Vagina (tissue), 2 donors: ENCODE data around the gene TUBA4B. TPM values are rescaled to one million over a fixed set of nuclear protein-coding genes. Genes with fewer than 3 reads are reported as not detected.

Source experiments
- DNase-seq, 2 donors: peaks; one replicate each; pipeline ENCODE4 v3.0.0-alpha.2; 2017; ENCODE audit errors: extremely low spot score in 2 of 2
- H3K27ac ChIP-seq: fragments of 200-600 bp; sonication (generic); one replicate; pipeline ENCODE4 v1.5.1; 2019
- H3K27me3 ChIP-seq: fragments of 200-600 bp; sonication (generic); one replicate; pipeline ENCODE4 v1.5.1; 2019
- H3K36me3 ChIP-seq, 2 donors: fragments of 200-600 bp; sonication (generic); one replicate each; pipeline ENCODE4 v1.5.1; 2017 to 2019
- H3K4me1 ChIP-seq: fragments of 200-600 bp; sonication (generic); one replicate; pipeline ENCODE4 v1.5.1; 2019
- H3K4me3 ChIP-seq, 2 donors: fragments of 200-600 bp; sonication (generic); 1 replicate in 1 of 2; 2 replicates in 1 of 2; pipeline ENCODE4 v1.5.1; 2016 to 2019
- H3K9me3 ChIP-seq: fragments of 200-600 bp; sonication (generic); one replicate; pipeline ENCODE4 v1.5.1; 2019
- CTCF ChIP-seq, 3 experiments: fragments of 450-650 bp in 2 of 3; fragments of 200-600 bp in 1 of 3; sonication (generic) in 1 of 3; IDR thresholded peaks; one replicate each; pipeline ENCODE4 v1.5.1; 2017 to 2019; ENCODE audit warnings: antibody characterized with exemption in 3 of 3, mild to moderate bottlenecking in 2 of 3, moderate library complexity in 2 of 3
- POLR2A ChIP-seq, 2 donors: fragments of 450-650 bp; IDR thresholded peaks; one replicate each; pipeline ENCODE4 v1.6.1; 2017; ENCODE audit warnings: antibody characterized with exemption in 2 of 2, mild to moderate bottlenecking in 2 of 2, moderate library complexity in 2 of 2
- POLR2AphosphoS5 ChIP-seq, 2 donors: sonication (generic); formaldehyde crosslinking; IDR thresholded peaks; one replicate each; pipeline ENCODE4 v1.9.0; 2017; ENCODE audit warnings: antibody characterized with exemption in 2 of 2, mild to moderate bottlenecking in 2 of 2, low read depth in 1 of 2; ENCODE audit not compliant: insufficient read depth in 1 of 2
- intact Hi-C: fragments of 100-400 bp; cut with DNase I; formaldehyde crosslinking; loops from one replicate; pipeline ENCODE4 v1.15.1; 2023
- total RNA-seq: library from RNA; depleted of rRNA; stranded (reverse); fragments of >200 nt; gene quantifications from one replicate; pipeline ENCODE4 v1.2.3, GENCODE V29; 2016

TUBA4B gene
- total RNA-seq = not detected

GRCh38 chr2:219252900-219253752 is at the start of gene TUBA4B:
Gene TUBA4B, plus strand, starts transcription at chr2:219253243. Its CDS starts 165 bp downstream, at chr2:219253408.
- Histone ChIP-seq H3K4me3 (peak within 1 kb of the TSS; percentile 69 to 82), H3K36me3 (peaks cover 0 to 14% of the 10 kb centered on the region in 2 donors), H3K27me3 (no peaks in the 10 kb centered on the region), H3K9me3 (no peaks in the 10 kb centered on the region), H3K27ac (peak within 1 kb of the TSS; percentile 81), H3K4me1 (peaks cover 66% of the 10 kb centered on the region)
- TF ChIP-seq POLR2AphosphoS5 (IDR thresholded peaks at IDR 0.05; ENCODE audit: insufficient read depth in 1 of 2, low read depth in 1 of 2) (no peak), POLR2A (IDR thresholded peaks at IDR 0.05) (no peak)
- no peak for DNase-seq
- intact Hi-C loops = no loop called here

GRCh38 chr2:219204425-219205164 is 48.4 kb upstream of the TUBA4B start:
- Histone ChIP-seq H3K27me3 (no peaks in the 10 kb centered on the region), H3K36me3 (peaks cover 0 to 8% of the 10 kb centered on the region in 2 donors), H3K9me3 (no peaks in the 10 kb centered on the region), H3K4me3 (no peak overlapping the region), H3K4me1 (peaks cover 22% of the 10 kb centered on the region), H3K27ac (no peak overlapping the region)
- no peak for TF ChIP-seq CTCF (IDR thresholded peaks at IDR 0.05)
- no peak for TF ChIP-seq POLR2AphosphoS5 (IDR thresholded peaks at IDR 0.05; ENCODE audit: insufficient read depth in 1 of 2, low read depth in 1 of 2)
- no peak for TF ChIP-seq POLR2A (IDR thresholded peaks at IDR 0.05)
- intact Hi-C loops = no loop called here
- peak in 1 of 2 donors; percentile 77 for DNase-seq

- TF ChIP-seq CTCF (IDR thresholded peaks at IDR 0.05) (no peak), POLR2AphosphoS5 (IDR thresholded peaks at IDR 0.05; ENCODE audit: insufficient read depth in 1 of 2, low read depth in 1 of 2) (no peak), POLR2A (IDR thresholded peaks at IDR 0.05) (no peak)
- no peak overlapping the region for H3K27ac ChIP-seq
- peaks cover 22% of the 10 kb centered on the region for H3K4me1 ChIP-seq
- H3K9me3 ChIP-seq = no peaks in the 10 kb centered on the region
- intact Hi-C loops = no loop called here
- H3K27me3 ChIP-seq = no peaks in the 10 kb centered on the region
- H3K4me3 ChIP-seq = no peak overlapping the region
- DNase-seq = peak in 1 of 2 donors; percentile 11
- H3K36me3 ChIP-seq = peaks cover 0 to 9% of the 10 kb centered on the region in 2 donors
These were observed 47.9 kb upstream of the TUBA4B start for GRCh38 chr2:219205165-219205538.

GRCh38 chr2:219205981-219206327 is 47.1 kb upstream of the TUBA4B start:
- Histone ChIP-seq H3K27ac (peak overlapping the region; percentile 97), H3K27me3 (no peaks in the 10 kb centered on the region), H3K36me3 (peaks cover 0 to 13% of the 10 kb centered on the region in 2 donors), H3K4me1 (peaks cover 22% of the 10 kb centered on the region), H3K4me3 (peak overlapping the region; percentile 63 to 79), H3K9me3 (no peaks in the 10 kb centered on the region)
- intact Hi-C loops = no loop called here
- TF ChIP-seq CTCF (IDR thresholded peaks at IDR 0.05) (no peak), POLR2A (IDR thresholded peaks at IDR 0.05) (no peak), POLR2AphosphoS5 (IDR thresholded peaks at IDR 0.05; ENCODE audit: insufficient read depth in 1 of 2, low read depth in 1 of 2) (no peak)
- DNase-seq = no peak

GRCh38 chr2:219206328-219207133 is 46.5 kb upstream of the TUBA4B start, which contains the start of gene ZFAND2B:
Gene ZFAND2B, plus strand, starts transcription at chr2:219206782. Its CDS starts 206 bp downstream, at chr2:219206988.
- intact Hi-C loops = no loop called here
- Histone ChIP-seq H3K4me3 (peak within 1 kb of the TSS; percentile 63 to 79), H3K27me3 (no peaks in the 10 kb centered on the region), H3K27ac (peak within 1 kb of the TSS; percentile 97), H3K9me3 (no peaks in the 10 kb centered on the region), H3K4me1 (peaks cover 22% of the 10 kb centered on the region), H3K36me3 (peaks cover 0 to 13% of the 10 kb centered on the region in 2 donors)
- DNase-seq = peak in 1 of 2 donors; percentile 95
- TF ChIP-seq POLR2A (IDR thresholded peaks at IDR 0.05) (peak; percentile 96), CTCF (IDR thresholded peaks at IDR 0.05) (peak in 1 of 3 experiments; percentile 30), POLR2AphosphoS5 (IDR thresholded peaks at IDR 0.05; ENCODE audit: insufficient read depth in 1 of 2, low read depth in 1 of 2) (peak; percentile 75 to 97)
